Hepatic stellate cell (primary cell): Measurements from ENCODE around the gene SVIL.
"Not testable (repeated sequence)": the region's sequence is repeated elsewhere in the genome, so short reads cannot be mapped to it uniquely, and the experiment has no call there.

ENCODE experiments used
- DNase-seq: peaks from one replicate; pipeline ENCODE4 v3.0.0; 2011; ENCODE audit warnings: low spot score

Gene SVIL

GRCh38 chr10:29539412-29539811, 95.4 kb downstream of the SVIL start:
- no peak for DNase-seq

GRCh38 chr10:29537799-29538198, 97.0 kb downstream of the SVIL start:
- no peak for DNase-seq

- DNase-seq, result not testable (repeated sequence)
Observed at GRCh38 chr10:29536691-29537090, 98.1 kb downstream of the SVIL start.

- no peak for DNase-seq
Observed at GRCh38 chr10:29535778-29536453, 98.9 kb downstream of the SVIL start.

- peak; percentile 85 for DNase-seq
Observed at GRCh38 chr10:29535012-29535777, 99.6 kb downstream of the SVIL start.

- DNase-seq, result no peak
Observed at GRCh38 chr10:29534590-29534989, 100.2 kb downstream of the SVIL start.

GRCh38 chr10:29533696-29534285, 101.0 kb downstream of the SVIL start:
- no peak for DNase-seq

GRCh38 chr10:29533046-29533445, 101.7 kb downstream of the SVIL start:
- DNase-seq, result no peak

- DNase-seq, result no peak
Observed at GRCh38 chr10:29532256-29532878, 102.4 kb downstream of the SVIL start.

GRCh38 chr10:29530112-29530976, 104.4 kb downstream of the SVIL start:
- no peak for DNase-seq

GRCh38 chr10:29529146-29529545, 105.6 kb downstream of the SVIL start:
- DNase-seq, result no peak

GRCh38 chr10:29525762-29526161, 109.0 kb downstream of the SVIL start:
- DNase-seq, result no peak

GRCh38 chr10:29524720-29525119, 110.1 kb downstream of the SVIL start:
- no peak for DNase-seq

GRCh38 chr10:29524294-29524693, 110.5 kb downstream of the SVIL start:
- DNase-seq, result no peak

- no peak for DNase-seq
Observed at GRCh38 chr10:29522918-29523317, 111.9 kb downstream of the SVIL start.

GRCh38 chr10:29522061-29522855, 112.5 kb downstream of the SVIL start:
- DNase-seq, result peak; percentile 44

- DNase-seq, result no peak
Observed at GRCh38 chr10:29519659-29520058, 115.1 kb downstream of the SVIL start.

- DNase-seq, result peak; percentile 43
Observed at GRCh38 chr10:29517352-29517923, 117.3 kb downstream of the SVIL start.

GRCh38 chr10:29516309-29516932, 118.3 kb downstream of the SVIL start:
- not testable (repeated sequence) for DNase-seq

- not testable (repeated sequence) for DNase-seq
Observed at GRCh38 chr10:29515879-29516278, 118.9 kb downstream of the SVIL start.
